ENCODE results near the gene TYMS.

The TYMS gene

GRCh38 chr18:657311-658000 lies at the start of gene TYMS:
Gene TYMS, plus strand, starts transcription at chr18:657653. Its CDS starts 90 bp downstream, at chr18:657743.
- DNase-seq, result peak in 32 of 42 donors; percentile 17 to 79 (median 42)
- intact Hi-C loops (cut with DNase I), result loop anchor here (10.0 kb wide), 1 partner anchor 57 kb away; the partner anchor contains the start of gene ENOSF1

DNA sequence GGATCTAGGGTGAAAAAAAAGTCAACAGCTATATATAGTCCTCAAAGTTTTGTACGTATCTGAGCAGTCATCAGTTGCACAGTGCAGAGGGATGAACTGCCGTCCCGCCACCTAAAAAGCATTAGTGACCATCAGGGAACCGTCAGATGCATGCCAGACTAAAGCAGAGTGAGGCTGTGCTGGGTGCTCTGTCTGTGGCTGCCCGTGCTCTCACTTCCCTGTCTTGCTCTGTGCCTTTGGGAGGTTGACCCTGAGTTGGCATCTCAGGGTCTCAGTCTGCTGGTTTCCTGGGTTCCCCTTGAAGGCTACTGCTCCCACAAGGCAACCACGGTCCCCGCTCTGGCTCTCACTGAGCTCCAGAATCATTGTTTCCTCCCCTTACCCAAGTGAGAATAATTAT lies 49.5 kb upstream of the TYMS start:
- intact Hi-C loops (cut with DNase I), result no loop called here
- DNase-seq, result peak in 5 of 42 donors; percentile 22 to 30 (median 25)

- DNase-seq, result no peak
- intact Hi-C loops (cut with DNase I), result no loop called here
Observed at GRCh38 chr18:610214-610928, 47.1 kb upstream of the TYMS start.

GRCh38 chr18:612156-612555 lies 45.3 kb upstream of the TYMS start:
- no peak for DNase-seq
- intact Hi-C loops (cut with DNase I), result no loop called here

- intact Hi-C loops (cut with DNase I), result no loop called here
- DNase-seq, result no peak
Observed at GRCh38 chr18:614193-614592, 43.3 kb upstream of the TYMS start.

- intact Hi-C loops (cut with DNase I), result loop anchor here (5.0 kb wide), 1 partner anchor 323 kb away; no protein-coding TSS in a partner anchor
- DNase-seq, result no peak
Observed at GRCh38 chr18:615092-615521, 42.3 kb upstream of the TYMS start.

DNA sequence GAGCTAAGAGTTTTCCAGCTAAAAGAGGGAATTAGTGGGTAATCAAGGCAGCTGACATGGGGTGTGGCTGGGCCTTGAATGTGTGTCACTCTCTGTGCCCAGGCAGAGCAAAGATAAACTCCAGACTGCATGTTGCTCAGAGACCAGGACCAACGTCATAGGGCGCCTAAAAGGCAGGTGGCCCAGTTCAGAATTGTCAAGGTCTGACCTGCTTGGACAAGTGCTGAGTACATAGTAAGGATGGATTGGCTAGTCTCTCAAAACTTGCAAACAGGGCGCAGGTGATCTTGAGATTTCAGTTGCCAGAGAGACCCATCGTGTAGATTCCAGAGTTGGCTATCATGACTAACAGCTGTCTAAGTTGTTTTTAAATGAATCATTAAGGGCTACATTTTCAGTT lies 41.7 kb upstream of the TYMS start:
- DNase-seq, result no peak
- intact Hi-C loops (cut with DNase I), result loop anchor here (5.0 kb wide), 1 partner anchor 323 kb away; no protein-coding TSS in a partner anchor

- intact Hi-C loops (cut with DNase I), result loop anchor here (5.0 kb wide), 1 partner anchor 324 kb away; no protein-coding TSS in a partner anchor
- peak in 6 of 42 donors; percentile 24 to 59 (median 36) for DNase-seq
Observed at GRCh38 chr18:616380-616995, 41.0 kb upstream of the TYMS start.

DNA sequence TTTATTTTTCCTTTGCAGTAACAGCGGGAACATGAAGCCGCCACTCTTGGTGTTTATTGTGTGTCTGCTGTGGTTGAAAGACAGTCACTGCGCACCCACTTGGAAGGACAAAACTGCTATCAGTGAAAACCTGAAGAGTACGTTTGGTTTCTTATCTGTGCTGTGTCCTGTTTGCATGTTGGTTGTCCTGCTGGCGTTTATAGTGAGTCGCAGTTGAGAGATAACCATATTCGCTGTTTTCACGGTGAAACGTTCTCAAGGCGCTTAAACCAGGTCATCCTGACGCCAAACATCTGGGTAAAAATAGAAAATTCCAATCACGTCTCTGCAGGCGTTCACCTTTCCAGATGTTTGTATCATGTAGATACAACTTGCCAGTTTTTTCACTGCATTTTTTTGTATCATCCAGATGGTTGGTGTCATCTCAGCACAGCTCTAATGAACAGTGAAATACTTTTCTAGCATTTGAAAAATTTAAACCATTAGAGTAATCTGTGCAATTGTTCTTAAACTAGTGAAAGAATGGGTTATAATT lies 39.4 kb upstream of the TYMS start:
- intact Hi-C loops (cut with DNase I), result loop anchor here (5.0 kb wide), 1 partner anchor 326 kb away; no protein-coding TSS in a partner anchor
- no peak for DNase-seq

DNA sequence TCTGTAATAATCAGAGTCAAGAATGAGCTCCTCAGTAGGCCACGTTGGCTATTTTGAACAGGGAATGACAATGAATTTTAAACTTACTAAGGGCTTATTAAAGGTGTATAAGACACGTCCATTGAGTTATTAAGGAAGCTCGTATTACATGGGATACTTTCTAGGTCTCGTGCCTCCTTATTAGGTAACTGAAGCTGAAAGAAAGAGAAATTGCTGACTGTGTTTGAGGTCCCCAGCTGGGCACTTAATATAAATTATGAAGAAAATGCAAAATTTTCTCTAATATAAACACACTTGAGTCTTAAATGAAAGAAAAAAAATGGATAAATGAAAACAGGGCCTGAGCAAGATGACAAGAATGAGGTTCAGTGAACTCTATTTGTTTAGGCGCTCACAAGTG lies 38.8 kb upstream of the TYMS start:
- DNase-seq, result no peak
- intact Hi-C loops (cut with DNase I), result loop anchor here (5.0 kb wide), 1 partner anchor 326 kb away; no protein-coding TSS in a partner anchor

- intact Hi-C loops (cut with DNase I), result loop anchor here (10.0 kb wide), 2 partner anchors 93 to 213 kb away; partner anchors contain the start of gene ENOSF1
- DNase-seq, result peak in 1 of 42 donors; percentile 21
Observed at GRCh38 chr18:621291-622043, 36.0 kb upstream of the TYMS start.

GRCh38 chr18:622289-622688 lies 35.2 kb upstream of the TYMS start:
- intact Hi-C loops (cut with DNase I), result loop anchor here (10.0 kb wide), 2 partner anchors 93 to 213 kb away; partner anchors contain the start of gene ENOSF1
- no peak for DNase-seq

DNA sequence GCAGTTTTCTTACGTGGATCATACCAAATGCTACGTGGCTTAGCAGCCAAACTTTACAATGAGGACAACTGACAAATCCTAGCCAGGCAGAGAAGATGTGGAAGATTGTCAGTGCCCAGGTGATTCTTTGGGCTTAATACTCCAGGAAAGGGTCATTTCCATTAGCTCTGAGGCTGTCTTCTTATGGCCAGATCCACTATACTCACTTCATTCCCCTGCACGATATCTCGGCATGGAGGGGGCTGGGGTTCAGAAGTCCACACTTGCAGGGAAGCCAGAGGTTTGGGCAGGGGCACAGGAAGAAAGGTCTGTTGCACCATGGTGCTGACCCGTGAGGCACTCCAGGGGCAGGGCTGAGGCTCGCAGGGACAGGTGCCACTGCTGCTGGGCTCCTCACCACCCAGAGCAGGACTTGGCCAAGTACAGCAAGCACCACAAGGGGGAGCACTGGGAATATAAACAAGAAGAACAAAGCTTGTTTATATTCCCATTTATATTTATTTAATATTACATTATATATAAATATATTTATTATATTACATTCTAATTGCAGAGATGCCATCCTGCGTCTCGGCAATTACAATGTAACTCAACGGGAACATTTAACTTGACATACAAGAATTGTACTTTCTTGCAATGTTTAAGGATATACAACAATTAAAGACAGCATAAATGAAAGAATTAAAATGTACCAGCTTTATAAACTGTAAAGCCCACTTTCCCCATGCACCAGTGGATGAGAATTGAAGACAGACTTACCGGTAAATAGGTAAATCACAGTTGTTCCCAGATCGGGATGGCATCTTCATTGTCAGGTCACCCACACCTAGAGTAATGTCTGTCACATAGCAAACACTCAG lies 33.5 kb upstream of the TYMS start:
- peak; percentile 51 to 94 (median 79) for DNase-seq
- intact Hi-C loops (cut with DNase I), result loop anchor here (10.0 kb wide), 2 partner anchors 91 to 211 kb away; partner anchors contain the start of gene ENOSF1

DNA sequence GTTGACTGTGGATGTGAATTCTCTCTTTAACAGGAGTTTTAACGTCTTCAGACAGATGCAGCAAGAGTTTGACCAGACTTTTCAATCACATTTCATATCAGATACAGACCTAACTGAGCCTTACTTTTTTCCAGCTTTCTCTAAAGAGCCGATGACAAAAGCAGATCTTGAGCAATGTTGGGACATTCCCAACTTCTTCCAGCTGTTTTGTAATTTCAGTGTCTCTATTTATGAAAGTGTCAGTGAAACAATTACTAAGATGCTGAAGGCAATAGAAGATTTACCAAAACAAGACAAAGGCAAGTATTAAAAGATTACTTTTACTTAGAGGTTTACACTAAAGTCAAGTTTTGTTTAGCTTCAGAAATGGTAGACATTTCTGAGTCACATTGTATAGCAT lies 30.2 kb upstream of the TYMS start:
- intact Hi-C loops (cut with DNase I), result loop anchor here (10.0 kb wide), 2 partner anchors 88 to 208 kb away; partner anchors contain the start of gene ENOSF1
- DNase-seq, result no peak

GRCh38 chr18:629269-630150 lies 27.9 kb upstream of the TYMS start:
- intact Hi-C loops (cut with DNase I), result loop anchor here (10.0 kb wide), 2 partner anchors 85 to 205 kb away; partner anchors contain the start of gene ENOSF1

GRCh38 chr18:631560-631959 lies 25.9 kb upstream of the TYMS start:
- intact Hi-C loops (cut with DNase I), result no loop called here
- no peak for DNase-seq

More at GRCh38 chr18:629269-630150, 27.9 kb upstream of the TYMS start:
- no peak for DNase-seq
